Suppressor macrophage (primary cell): Measurements from ENCODE around the gene SPTLC1.
"Not testable (repeated sequence)": the region's sequence is repeated elsewhere in the genome, so short reads cannot be mapped to it uniquely, and the experiment has no call there.

Experiments
- DNase-seq, 4 experiments: peaks; one replicate each; pipeline ENCODE4 v3.0.0-alpha.2; 2020 to 2022

The SPTLC1 gene

DNA sequence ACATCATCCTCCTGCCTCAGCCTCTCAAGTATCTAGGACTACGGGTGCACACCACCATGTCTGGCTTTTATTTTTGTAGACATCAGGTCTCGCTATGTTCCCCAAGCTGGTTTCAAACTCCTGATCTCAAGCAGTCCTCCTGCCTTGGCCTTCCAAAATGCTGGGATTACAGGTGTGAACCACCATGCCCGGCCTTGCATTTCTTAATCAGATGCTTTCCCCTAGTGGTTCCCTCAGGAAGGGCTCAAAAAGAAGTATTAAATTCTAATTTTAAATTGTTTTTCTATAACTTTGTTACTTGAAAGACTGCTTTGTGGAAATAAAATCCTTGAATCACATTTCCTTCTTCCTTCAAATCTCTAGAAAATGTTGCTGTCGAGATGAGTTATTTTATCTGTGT is 85.7 kb downstream of the SPTLC1 start:
- no peak for DNase-seq

DNA sequence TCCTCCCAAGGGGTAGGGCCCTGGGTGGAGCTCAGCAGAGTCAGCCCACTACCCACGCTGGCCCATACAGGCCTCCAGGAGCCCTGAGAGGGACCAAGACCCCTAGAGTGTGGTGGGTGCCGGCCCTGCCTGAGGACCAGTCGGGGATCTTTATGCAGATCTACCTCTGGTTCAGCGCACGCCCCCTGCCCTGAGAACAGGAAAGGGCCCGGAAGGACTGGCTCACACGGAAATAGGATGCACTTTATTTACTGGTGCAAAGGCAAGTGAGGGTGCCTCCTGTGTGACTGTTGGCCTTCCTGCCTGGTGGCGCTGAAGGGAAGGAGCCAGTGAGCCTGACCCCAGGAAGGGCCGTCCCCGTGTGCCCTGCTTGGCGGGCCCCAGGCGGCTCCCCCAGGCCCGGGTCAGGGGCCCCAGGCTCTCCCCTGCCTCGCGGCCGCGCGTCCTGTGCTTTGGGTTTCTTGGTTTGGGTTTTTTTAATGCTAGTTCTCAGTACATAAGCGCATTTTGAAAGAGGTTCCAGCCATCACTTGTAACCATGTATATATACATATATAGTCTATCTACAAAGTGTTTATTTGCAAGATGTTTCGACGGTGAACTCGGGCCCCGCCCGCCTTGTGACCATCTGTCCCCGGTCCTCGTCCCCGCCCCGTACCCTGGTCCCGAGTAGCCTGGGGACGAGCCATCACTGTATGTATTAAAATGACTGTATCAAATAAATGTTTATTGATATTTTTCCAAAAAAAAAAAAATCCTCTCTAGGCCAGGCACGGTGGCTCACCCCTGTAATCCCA is 88.8 kb downstream of the SPTLC1 start:
- DNase-seq = no peak

DNA sequence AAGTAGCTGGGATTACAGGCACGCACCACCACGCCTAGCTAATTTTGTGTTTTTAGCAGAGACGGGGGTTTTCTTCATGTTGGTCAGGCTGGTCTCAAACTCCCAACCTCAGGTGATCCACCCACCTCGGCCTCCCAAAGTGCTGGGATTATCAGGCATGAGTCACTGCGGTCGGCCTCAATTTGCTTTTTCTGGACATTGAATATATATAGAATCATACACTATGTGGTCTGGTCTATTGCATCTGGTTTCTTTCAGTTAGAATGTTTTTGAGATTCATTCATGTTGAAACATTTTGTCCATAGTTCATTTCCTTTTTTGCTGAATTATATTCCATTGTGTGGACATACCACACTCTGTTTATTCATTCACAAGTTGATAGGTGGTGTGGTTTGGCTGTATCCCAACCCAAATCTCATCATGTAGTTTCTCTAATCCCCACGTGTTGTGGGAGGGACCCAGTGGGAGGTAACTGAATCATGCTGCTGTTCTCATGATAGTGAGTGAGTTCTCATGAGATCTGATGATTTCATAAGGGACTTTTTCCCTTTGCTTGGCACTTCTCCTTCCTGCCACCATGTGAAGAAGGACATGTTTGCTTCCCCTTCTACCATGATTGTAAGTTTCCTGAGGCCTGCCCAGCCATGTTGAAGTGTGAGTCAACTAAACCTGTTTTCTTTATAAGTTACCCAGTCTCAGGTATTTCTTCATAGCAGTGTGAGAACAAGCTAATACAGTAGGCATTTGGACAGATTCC is 93.2 kb downstream of the SPTLC1 start:
- DNase-seq = peak in 3 of 4 experiments; percentile 4 to 37 (median 8)

DNA sequence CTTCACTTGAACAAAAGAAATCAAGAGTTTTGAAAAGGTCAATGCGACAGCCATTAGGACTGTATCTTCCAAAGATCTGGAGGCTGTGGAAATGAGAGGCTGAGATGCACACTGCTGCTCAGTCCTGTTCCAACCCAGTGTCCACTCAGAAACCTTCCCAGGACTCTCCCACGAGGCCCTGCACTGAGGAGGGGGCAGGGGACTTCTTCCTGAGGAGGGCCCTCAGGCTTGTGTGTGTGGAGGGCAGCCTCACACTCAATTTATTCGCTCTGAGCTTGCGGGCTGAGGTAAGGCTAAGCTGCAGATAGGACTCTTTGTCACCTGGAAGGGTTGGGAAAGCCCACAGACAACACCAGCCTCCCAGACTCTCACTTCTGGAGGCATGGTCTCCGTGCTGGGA is 95.6 kb downstream of the SPTLC1 start:
- DNase-seq = no peak

DNA sequence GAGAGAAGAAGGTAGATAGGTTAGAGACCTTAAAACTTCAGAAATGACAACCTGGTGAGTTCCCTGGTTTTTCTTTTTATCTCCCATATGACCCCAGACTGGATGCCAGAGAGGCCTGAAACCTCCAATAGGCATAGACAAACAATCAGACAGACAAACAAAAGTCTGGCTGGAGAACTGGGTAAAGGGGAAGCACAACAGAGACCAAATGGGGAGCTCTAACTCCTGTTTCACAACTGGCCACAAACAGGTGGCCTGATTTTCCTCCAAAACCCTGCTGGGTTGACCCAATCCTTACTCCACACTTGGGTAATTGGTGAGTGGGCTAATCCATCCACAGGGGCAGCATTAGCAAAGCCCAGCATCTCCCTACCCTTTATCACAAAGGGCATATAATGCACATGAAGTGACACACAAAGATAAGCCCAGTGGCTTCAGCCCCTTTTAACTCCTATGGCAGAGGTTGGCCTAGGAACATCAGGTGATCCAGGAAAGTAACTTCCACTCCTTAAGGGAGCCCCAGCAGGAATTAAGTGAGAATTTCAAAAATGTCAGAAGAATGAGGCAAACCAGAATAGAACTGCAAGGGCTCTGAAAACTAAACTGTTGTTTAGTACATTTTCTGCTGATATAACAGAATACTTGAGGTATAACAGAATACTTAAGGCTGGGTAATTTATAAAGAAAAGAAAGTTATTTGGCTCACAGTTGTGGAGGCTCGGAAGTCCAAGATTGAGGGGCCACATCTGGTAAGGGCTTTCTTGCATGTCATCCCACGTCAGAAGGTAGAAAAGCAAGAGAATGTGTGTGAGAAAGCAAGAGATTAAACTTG is 104.3 kb downstream of the SPTLC1 start:
- peak in 3 of 4 experiments; percentile 7 to 17 (median 12) for DNase-seq

DNA sequence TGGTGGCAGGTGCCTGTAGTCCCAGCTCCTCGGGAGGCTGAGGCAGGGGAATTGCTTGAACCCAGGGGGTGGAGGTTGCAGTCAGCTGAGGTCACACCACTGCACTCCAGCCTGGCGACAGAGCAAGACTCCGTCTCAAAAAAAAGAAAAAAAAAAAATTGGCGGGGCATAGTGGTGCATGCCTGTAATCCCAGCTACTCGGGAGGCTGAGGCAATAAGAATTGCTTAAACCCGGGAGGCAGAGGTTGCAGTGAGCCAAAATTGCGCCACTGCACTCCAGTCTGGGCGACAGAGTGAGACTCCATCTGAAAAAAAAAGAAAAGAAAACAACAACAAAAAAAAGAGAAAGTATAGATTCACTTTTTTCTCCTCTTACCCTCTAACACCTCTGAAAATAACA is 105.0 kb downstream of the SPTLC1 start:
- peak in 2 of 4 experiments; percentile 23 to 25 for DNase-seq

DNA sequence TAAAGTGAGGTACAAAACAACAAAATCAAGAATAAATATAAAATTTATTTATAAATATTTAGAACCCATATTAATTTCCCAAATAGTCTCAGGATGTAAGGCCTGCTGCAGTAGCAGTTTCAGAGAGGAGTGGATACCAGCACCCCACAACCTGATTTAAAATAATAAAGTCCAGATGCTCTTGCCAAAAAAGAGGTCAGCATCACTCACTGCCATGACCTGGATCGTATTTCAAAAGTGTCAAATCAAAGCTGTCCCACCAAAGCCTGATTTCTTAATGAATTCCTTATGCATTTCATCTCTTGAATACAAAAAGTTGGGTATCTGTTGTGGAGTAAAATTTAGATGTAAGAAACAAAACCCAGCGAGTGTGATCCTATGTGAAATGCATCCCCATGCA is 107.2 kb downstream of the SPTLC1 start:
- no peak for DNase-seq

DNA sequence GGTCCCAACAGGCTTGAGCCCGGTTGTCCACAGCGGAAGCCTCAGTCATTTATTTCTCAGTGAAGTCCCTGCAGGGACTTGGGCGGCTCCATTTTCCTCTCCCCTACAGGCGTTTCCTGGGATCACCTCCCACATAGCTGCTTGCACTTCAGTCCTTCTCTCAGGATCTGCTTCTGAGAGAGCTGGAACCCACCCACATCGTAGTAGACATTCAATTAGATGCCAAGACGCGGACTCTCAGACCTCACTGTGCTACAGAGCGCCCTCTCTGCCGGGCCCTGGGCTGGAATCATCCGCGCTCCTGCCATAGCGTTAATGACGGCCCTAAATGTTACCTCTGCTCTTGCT is 111.2 kb downstream of the SPTLC1 start:
- no peak for DNase-seq

DNA sequence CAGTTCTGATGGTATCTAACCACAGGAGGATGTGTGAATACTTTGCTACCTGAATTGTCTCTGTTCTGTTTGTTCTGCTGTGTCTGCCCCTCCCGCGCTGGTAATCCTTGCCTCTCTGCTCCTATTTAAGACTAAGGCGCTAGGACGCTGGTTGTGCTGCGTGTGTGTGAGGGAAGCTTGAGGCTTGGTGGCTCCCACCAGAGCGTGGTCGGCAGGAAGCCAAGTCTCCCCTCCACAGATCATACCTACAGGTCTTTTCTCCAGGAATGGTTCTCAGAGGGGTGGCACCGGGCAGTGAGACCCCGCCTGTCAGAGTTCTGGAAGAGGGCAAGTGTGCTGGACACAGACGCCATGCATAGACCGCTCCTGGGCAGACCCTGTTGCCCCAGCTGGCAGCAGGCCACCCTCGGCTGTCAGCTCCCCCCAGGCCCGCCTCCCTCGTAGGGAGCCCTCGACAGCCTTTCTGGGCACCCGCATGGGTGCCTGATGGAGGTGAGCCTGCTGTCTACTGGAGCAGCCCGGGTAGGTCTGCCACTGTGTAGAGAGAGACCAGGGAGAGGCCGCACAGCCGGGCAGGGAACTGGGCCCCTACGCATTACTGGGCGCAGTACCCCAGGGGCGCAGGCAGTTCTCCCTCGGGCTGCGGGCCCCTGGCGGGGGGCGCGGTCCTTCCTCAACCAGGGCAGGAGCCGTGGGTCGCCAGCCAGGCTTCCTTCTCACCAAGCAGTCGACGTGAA is 111.7 kb downstream of the SPTLC1 start:
- no peak for DNase-seq

DNA sequence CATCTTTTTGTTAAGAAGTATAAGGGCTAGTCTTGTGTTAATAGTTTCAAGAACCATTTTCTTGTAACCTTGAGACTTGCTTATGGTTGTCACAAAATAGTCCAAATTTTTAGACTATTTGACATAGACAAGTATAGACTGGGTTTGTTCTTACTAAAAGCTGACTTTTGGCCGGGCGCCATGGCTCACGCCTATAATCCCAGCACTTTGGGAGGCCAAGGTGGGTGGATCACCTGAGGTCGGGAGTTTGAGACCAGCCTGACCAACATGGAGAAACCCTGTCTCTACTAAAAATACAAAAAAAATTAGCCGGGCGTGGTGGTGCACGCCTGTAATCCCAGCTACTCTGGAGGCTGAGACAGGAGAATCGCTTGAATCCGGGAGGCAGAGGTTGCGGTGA is 113.3 kb downstream of the SPTLC1 start:
- not testable (repeated sequence) for DNase-seq

DNA sequence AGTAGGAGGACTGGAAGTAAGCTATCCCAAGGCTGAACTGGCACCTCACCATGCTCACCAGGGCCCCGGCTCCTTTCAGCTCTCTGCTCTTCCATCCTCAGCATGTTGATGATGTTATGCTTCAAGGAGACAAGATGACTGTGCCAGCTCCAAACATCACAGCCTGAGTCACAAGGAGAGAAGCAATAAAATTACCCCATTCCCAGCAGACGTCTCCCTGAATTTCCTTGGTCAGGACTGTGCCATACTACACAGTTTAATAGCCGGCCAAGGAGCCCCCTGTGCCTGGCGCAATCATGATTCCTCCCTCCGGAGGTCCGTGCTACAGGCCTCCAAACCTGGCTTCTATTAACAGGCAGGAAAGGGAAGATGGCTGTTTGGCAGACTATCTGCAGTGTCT is 114.0 kb downstream of the SPTLC1 start:
- DNase-seq = no peak

DNA sequence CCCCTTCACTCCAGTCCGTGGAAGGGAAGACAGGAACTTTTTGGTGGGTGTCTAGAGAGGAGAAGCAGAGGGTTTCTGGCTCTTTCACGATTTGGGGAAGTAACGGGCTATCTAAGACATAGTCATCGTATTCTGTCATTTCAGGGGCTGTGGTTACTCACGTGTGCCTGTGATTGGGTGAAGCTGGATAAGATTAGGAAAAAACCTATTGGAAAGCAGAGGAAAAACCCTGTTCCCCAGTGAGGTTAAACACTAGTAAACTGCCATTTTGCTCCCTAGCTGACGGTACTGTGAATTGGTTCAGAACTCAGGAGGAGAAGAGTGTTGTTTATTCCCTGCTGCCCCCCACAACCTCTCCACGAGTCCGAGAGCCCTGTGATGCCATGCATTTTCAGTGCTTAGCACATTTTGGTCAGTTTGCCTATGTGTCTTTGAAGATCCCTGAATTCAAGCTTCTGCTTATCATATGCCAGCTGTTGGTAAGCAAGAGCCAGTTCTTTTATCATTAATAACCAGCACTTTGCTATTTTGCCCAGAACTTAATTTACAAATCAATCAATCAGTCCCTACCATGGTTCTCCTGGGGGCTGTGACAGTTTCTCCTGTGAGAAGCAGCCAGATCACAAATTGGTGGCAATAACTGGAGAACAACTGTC is 120.1 kb downstream of the SPTLC1 start:
- peak; percentile 6 to 46 (median 37) for DNase-seq

DNA sequence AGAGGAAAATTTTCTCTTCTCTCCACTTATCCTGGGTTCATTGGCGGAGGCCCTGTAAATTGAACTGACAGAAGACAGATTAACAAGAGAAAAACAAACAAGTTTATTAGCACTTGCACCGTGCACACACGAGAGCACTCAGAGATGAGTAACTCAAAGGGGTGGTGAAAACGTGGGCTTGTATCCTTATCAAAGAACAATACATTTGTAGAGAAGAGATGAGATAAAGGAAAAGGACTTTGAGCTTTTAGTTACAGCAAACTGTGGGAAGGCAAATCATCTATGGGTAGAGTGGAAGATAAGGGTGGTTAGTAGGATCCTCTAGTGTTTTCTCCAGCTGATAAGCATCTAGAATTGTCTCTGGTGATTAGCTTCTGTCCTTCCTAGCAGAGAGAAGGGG is 120.8 kb downstream of the SPTLC1 start:
- no peak for DNase-seq

DNA sequence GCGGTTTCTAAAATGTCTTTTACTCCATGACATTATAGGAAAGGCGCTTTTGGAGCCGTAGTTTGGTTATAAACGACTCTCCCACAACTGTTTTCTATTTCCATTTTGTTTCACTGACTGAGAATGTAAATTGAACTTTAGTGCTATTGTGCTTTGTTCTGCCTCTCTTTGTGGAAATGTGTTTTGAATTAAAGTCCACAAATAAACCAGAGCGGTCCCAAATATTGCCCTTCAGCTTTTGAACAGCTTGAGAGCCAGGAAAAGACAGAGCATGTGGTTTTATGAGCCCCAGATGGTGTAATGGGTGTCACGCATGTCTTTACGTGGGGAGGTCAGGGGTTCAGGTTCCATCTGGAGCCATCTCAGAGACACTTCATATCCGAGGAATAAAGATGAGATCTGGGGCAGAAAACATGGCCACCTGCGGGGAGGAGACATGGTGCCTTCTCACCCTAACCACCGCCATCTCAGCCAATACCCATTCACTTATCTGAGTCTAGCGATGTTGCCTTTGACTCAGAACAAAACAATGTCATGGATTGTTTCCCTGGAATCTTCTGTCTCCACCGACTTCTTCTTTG is 122.7 kb downstream of the SPTLC1 start:
- no peak for DNase-seq

DNA sequence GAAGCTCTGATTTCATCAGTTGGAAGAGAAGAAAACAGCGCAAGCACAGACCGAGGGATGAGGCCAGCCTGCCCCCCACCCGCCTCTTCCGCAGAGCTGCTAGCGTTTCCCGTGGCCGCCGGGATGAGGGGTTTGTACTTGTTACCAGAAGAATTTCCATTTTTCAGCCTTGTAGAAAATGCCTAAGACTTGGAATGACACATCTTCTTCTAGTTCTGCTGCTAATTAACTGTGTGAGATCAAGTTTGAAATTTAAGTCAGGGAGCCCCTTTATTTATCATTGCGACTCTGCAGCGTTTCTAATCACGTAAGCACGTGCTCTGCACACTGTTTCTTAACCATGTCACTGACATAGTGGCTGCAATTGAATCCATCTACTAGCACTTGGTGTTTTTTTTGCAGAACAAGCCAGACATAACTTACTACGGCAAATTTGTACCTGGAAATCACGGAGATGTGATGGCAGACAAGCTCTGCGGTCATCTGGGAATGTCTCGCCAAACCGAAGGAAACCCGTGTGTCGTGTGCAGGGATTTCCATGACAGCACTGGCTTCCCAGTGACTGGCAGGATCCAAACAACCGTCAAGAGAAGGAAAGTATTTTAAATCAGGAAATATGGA is 123.4 kb downstream of the SPTLC1 start:
- no peak for DNase-seq

DNA sequence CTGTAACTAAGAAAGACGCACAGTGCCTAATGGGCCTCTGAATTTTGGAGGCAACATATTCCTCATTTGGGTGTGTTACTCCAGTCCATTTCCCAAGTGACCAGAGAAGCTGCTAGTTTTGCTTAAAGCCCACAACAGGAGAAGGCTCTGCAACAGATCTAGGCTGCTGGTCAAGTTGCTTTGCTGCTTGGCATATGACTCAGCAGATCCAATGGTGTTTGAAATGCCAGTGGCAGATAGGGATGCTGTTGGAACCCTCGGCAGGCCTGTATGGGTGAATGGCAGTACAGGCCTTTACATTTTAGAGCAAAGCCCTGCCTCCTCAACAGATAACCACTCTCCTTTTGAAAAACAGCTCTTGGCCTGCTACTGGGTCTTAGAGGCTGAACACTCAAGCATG is 129.0 kb downstream of the SPTLC1 start:
- no peak for DNase-seq

DNA sequence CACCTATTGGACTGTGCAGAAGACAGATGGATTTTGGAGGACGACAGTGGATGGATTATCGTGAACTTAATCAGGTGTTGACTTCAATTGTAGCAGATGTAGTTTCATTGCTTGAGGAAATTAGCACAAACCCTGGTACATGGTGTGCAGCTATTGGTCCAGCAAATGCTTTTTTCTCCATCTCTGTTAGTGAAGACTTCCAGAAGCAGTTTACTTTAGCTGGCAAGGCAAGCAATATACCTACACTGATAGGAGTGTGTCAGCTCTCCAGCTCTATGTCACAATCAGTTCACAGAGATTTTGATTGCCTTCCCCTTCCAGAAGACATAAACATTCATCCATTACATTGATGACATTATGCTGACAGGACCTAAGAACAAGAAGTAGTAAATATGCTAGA is 129.5 kb downstream of the SPTLC1 start:
- no peak for DNase-seq
